Subcutaneous adipose tissue (tissue), 4 donors: ENCODE data around the gene TIGD7. TPM values are rescaled to one million over a fixed set of nuclear protein-coding genes. Genes with fewer than 3 reads are reported as not detected.

Experiments
- total RNA-seq, 4 donors: library from RNA; depleted of rRNA; stranded (reverse); fragments of >200 nt; gene quantifications; one replicate each; pipeline ENCODE4 v1.1.0, GENCODE V29; 2016
- TF ChIP-seq, protein P1 (sequence below): fragments of 450-650 bp; IDR thresholded peaks from one replicate; pipeline ENCODE4 v1.5.1; 2016; ENCODE audit warnings: low read depth, mild to moderate bottlenecking, control low read depth, antibody characterized with exemption, moderate library complexity

TIGD7 gene
- total RNA-seq, 4 donors from 2014 or later: 3.6 to 7.3 (median 5.2) TPM

DNA sequence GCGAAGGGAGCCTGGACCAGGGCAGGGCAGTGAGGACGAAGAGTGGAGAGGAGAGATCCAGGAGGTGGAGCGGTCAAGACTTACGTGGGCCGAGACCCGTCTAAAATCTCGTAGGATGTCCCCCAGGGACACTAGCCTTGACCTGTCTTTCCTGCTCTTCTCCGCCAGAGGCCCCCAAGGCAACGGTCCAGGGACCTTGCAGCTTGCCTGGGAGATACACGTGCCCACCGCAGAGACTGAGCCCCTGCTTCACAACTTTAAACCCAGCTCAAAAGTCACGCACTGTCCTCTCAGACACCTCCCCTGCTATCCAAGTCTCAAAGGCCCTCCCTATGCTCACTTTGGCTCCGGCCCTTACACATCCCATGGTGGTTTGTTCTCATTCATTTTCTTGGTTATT lies 9.4 kb downstream of the TIGD7 start:
- TF ChIP-seq, protein P1, sequence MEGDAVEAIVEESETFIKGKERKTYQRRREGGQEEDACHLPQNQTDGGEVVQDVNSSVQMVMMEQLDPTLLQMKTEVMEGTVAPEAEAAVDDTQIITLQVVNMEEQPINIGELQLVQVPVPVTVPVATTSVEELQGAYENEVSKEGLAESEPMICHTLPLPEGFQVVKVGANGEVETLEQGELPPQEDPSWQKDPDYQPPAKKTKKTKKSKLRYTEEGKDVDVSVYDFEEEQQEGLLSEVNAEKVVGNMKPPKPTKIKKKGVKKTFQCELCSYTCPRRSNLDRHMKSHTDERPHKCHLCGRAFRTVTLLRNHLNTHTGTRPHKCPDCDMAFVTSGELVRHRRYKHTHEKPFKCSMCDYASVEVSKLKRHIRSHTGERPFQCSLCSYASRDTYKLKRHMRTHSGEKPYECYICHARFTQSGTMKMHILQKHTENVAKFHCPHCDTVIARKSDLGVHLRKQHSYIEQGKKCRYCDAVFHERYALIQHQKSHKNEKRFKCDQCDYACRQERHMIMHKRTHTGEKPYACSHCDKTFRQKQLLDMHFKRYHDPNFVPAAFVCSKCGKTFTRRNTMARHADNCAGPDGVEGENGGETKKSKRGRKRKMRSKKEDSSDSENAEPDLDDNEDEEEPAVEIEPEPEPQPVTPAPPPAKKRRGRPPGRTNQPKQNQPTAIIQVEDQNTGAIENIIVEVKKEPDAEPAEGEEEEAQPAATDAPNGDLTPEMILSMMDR: no peak

DNA sequence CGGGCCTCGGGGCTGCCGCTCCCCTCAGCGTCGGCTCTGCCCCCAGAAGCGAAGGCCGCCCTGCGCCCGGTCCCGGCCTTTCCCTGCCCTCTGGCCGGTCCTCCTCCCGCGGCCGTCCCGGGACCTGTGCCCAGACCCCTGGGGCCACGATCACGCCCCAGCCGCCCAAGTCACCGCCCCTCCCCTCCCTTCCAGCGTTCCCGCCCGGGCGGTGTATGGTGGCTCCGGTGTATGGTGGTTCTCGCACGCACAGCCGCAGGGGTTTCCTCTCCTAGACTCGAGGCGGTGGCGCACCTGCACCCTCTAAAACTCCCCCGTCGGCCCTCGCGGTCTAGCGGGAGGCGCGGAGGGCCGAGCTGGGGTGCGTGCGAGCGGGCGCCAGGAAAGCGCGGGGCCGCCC lies 10.0 kb downstream of the TIGD7 start:
- TF ChIP-seq, protein P1: no peak

DNA sequence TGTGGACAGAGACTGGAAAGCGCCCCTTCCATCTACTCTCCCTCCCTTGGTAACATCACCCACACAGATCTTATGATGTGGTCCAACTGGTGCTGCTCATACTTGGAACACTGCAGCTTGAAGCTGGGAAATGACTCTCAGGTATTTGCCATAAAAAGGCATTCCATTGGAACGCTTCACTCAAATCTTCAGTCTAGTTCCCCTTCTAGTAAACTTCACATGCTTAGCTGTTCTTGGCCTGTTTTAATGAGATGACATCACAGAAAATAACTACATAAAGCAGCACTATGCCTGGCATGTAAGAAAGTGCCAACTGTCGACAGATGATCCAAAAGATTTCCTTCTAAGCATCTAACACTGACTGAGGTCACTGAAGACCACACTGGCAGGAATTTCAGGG lies 12.6 kb downstream of the TIGD7 start:
- TF ChIP-seq, protein P1: no peak

DNA sequence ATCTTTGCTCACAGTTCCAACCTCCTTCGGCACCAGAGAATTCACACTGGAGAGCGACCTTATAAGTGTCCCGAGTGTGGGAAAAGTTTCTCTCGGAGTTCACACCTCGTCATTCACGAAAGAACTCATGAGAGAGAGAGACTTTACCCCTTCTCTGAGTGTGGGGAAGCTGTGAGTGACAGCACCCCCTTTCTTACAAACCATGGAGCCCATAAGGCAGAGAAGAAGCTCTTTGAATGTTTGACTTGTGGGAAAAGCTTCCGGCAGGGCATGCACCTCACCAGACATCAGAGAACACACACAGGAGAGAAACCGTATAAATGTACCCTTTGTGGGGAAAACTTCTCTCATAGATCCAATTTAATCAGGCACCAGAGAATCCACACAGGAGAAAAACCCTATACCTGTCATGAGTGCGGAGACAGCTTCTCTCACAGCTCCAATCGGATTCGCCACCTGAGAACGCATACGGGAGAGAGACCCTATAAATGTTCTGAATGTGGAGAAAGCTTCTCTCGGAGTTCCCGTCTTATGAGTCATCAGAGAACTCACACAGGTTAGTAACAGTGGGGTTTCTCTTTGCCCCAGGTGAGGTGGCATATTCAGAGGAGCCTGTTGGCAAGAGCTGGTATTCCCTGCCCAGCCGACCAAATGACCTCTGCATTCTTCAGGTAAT lies 15.1 kb downstream of the TIGD7 start:
- TF ChIP-seq, protein P1: no peak

DNA sequence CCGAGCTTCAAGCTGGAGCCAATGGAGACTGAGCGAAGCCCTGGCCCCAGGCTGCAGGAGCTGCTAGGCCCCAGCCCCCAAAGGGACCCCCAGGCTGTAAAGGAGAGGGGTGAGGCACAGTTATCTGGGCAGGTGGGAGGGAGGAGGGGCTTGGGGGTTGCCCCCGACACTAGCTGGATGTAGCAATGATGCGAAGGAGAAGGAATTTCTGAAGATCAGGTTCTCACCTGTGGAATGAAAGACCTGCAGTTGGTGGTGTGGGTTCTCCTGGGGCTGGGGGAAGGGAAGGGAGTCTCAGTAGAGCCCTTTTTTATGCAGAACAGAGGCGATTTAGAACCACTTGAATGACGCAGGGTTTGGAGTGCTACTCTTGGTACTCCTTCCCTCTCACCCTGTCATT lies 20.1 kb downstream of the TIGD7 start:
- TF ChIP-seq, protein P1: no peak

DNA sequence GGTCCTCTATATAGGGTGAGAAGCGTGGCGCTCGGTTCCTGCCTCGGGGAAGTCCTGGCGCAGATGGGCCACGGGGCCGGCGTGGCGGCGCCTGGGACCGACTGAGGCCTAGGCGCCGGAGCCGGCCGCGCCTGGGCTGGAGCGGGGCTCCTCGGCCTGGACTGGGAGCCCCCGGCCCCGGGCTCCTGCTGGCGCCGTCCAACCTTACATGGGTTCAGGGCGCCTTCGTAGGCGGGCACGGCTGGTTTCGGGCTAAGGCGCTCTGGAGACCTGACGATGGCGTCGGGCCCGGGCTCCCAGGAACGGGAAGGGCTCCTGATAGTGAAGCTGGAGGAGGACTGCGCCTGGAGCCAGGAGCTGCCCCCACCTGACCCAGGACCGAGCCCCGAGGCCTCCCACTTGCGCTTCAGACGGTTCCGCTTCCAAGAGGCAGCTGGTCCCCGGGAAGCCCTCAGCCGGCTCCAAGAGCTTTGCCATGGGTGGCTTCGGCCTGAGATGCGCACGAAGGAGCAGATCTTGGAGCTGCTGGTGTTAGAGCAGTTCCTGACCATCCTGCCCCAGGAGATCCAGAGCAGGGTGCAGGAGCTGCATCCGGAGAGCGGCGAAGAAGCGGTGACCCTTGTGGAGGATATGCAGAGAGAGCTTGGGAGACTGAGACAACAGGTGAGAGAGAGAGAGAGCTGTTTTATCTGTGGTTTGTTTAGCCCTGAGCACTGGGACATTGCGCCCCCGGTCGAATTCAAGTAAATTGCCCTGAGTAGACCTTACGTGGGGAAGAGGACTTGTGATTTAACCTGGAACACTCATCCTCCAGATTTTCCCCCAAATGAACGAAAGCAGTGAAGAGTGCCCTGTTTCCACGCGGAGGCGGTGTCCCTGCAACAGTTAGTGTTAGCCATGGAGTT lies 21.4 kb downstream of the TIGD7 start:
- TF ChIP-seq, protein P1: no peak
